Chondrocyte (in vitro differentiated cells): ENCODE measurements around the gene GRIN3A. TPM values are rescaled to one million over a fixed set of nuclear protein-coding genes. Genes with fewer than 3 reads are reported as not detected.

Source experiments
- DNase-seq: peaks from one replicate; pipeline ENCODE4 v3.0.0; 2021; ENCODE audit warnings: mixed read lengths, low spot score
- H3K27ac Mint-ChIP-seq: one replicate; pipeline ENCODE4 v1.8.0; 2021; ENCODE audit warnings: mild to moderate bottlenecking, moderate library complexity, mixed read lengths; ENCODE audit not compliant: unreplicated experiment
- H3K27me3 Mint-ChIP-seq: 2 replicates; pipeline ENCODE4 v1.8.0; 2021; ENCODE audit warnings: low read depth, mixed read lengths
- H3K36me3 Mint-ChIP-seq: 2 replicates; pipeline ENCODE4 v1.8.0; 2021; ENCODE audit warnings: low read depth, mixed read lengths
- H3K4me1 Mint-ChIP-seq: 2 replicates; pipeline ENCODE4 v1.8.0; 2021; ENCODE audit warnings: low read depth, mild to moderate bottlenecking, mixed read lengths
- H3K4me3 Mint-ChIP-seq: one replicate; pipeline ENCODE4 v1.8.0; 2021; ENCODE audit warnings: mild to moderate bottlenecking, moderate library complexity, mixed read lengths; ENCODE audit not compliant: unreplicated experiment
- H3K9me3 Mint-ChIP-seq: 2 replicates; pipeline ENCODE4 v1.8.0; 2021; ENCODE audit warnings: low read depth, mixed read lengths
- CTCF ChIP-seq: fragments of 200-600 bp; sonication (generic); IDR thresholded peaks from 2 replicates; pipeline ENCODE4 v1.5.0; 2021; ENCODE audit warnings: antibody characterized with exemption, mild to moderate bottlenecking, moderate library complexity
- total RNA-seq: library from RNA; stranded (reverse); gene quantifications from 3 replicates; pipeline ENCODE4 v1.2.1, GENCODE V29; 2021

Gene GRIN3A
- total RNA-seq, 1 donor from 2014 or later, result not detected

- no peak overlapping the region for H3K27ac Mint-ChIP-seq
- H3K9me3 Mint-ChIP-seq, result no peaks in the 10 kb centered on the region
- no peaks in the 10 kb centered on the region for H3K4me1 Mint-ChIP-seq
- H3K27me3 Mint-ChIP-seq, result peaks cover 12% of the 10 kb centered on the region
- DNase-seq, result no peak
- no peaks in the 10 kb centered on the region for H3K36me3 Mint-ChIP-seq
- TF ChIP-seq CTCF, result no peak
- no peak overlapping the region for H3K4me3 Mint-ChIP-seq
Observed at GRCh38 chr9:101689039-101689438, 49.4 kb downstream of the GRIN3A start.

GRCh38 chr9:101684665-101685064 is 53.8 kb downstream of the GRIN3A start:
- no peaks in the 10 kb centered on the region for H3K36me3 Mint-ChIP-seq
- no peak for DNase-seq
- TF ChIP-seq CTCF, result no peak
- no peak overlapping the region for H3K27ac Mint-ChIP-seq
- H3K9me3 Mint-ChIP-seq, result no peaks in the 10 kb centered on the region
- H3K4me1 Mint-ChIP-seq, result no peaks in the 10 kb centered on the region
- H3K4me3 Mint-ChIP-seq, result no peak overlapping the region
- peaks cover 18% of the 10 kb centered on the region for H3K27me3 Mint-ChIP-seq

GRCh38 chr9:101683236-101683635 is 55.2 kb downstream of the GRIN3A start:
- H3K9me3 Mint-ChIP-seq, result no peaks in the 10 kb centered on the region
- no peak overlapping the region for H3K27ac Mint-ChIP-seq
- no peaks in the 10 kb centered on the region for H3K36me3 Mint-ChIP-seq
- DNase-seq, result no peak
- TF ChIP-seq CTCF, result no peak
- peaks cover 13% of the 10 kb centered on the region for H3K27me3 Mint-ChIP-seq
- no peaks in the 10 kb centered on the region for H3K4me1 Mint-ChIP-seq
- H3K4me3 Mint-ChIP-seq, result no peak overlapping the region

- no peak for DNase-seq
- H3K36me3 Mint-ChIP-seq, result no peaks in the 10 kb centered on the region
- H3K9me3 Mint-ChIP-seq, result no peaks in the 10 kb centered on the region
- no peak overlapping the region for H3K27ac Mint-ChIP-seq
- TF ChIP-seq CTCF, result no peak
- peaks cover 16% of the 10 kb centered on the region for H3K27me3 Mint-ChIP-seq
- no peaks in the 10 kb centered on the region for H3K4me1 Mint-ChIP-seq
- H3K4me3 Mint-ChIP-seq, result no peak overlapping the region
Observed at GRCh38 chr9:101677861-101678260, 60.6 kb downstream of the GRIN3A start.

GRCh38 chr9:101675341-101675740 is 63.1 kb downstream of the GRIN3A start:
- no peaks in the 10 kb centered on the region for H3K36me3 Mint-ChIP-seq

More at GRCh38 chr9:101675341-101675740, 63.1 kb downstream of the GRIN3A start:
- Mint-ChIP-seq H3K27me3 (peaks cover 11% of the 10 kb centered on the region), H3K4me3 (no peak overlapping the region), H3K27ac (no peak overlapping the region), H3K9me3 (no peaks in the 10 kb centered on the region), H3K4me1 (no peaks in the 10 kb centered on the region)
- TF ChIP-seq CTCF, result no peak
- DNase-seq, result no peak
